K562 (cell line): Measurements from ENCODE around the gene ITGA2B. TPM values are rescaled to one million over a fixed set of nuclear protein-coding genes. Genes with fewer than 3 reads are reported as not detected.
A peak's percentile ranks its signal among the peaks of the same experiment; 100 is the strongest.

Experiments
- ARID3B ChIP-seq: fragments of 250-450 bp; sonication (Bioruptor Pico); IDR thresholded peaks from 2 replicates; pipeline ENCODE4 v1.4.0; 2020; ENCODE audit warnings: borderline replicate concordance
- ATF4 ChIP-seq: fragments of 450-650 bp; formaldehyde crosslinking; IDR thresholded peaks from 2 replicates; pipeline ENCODE4 v1.4.0; 2022; ENCODE audit warnings: mild to moderate bottlenecking, moderate library complexity
- CREB3 ChIP-seq: fragments of 450-650 bp; conservative IDR thresholded peaks from 2 replicates; pipeline ENCODE4 v1.6.1; 2016; ENCODE audit warnings: missing genetic modification characterization, low read depth, mild to moderate bottlenecking, missing compliant biosample characterization, moderate library complexity
- CSDE1 ChIP-seq, 2 experiments: fragments of 450-650 bp; IDR thresholded peaks; 2 replicates each; pipeline ENCODE4 v1.6.1; 2016; ENCODE audit warnings: mild to moderate bottlenecking in 1 of 2
- DIDO1 ChIP-seq: fragments of 450-650 bp; IDR thresholded peaks from 2 replicates; pipeline ENCODE4 v1.6.1; 2016; ENCODE audit warnings: low read depth, missing biosample characterization, missing genetic modification characterization
- EP300 ChIP-seq: IDR thresholded peaks from 2 replicates; pipeline ENCODE4 v1.6.1; 2012; ENCODE audit warnings: low read length, improper control_type of control experiment
- HOMEZ ChIP-seq: fragments of 250-450 bp; sonication (Bioruptor Pico); IDR thresholded peaks from 2 replicates; pipeline ENCODE4 v1.4.0; 2020; ENCODE audit warnings: mild to moderate bottlenecking, moderate library complexity
- ILF3 ChIP-seq: fragments of 450-650 bp; IDR thresholded peaks from 2 replicates; pipeline ENCODE4 v1.6.1; 2018; ENCODE audit warnings: antibody characterized with exemption, mild to moderate bottlenecking, moderate library complexity, borderline replicate concordance
- MED1 ChIP-seq: sonication (generic); formaldehyde crosslinking; IDR thresholded peaks from 2 replicates; pipeline ENCODE4 v1.8.1; 2023; ENCODE audit warnings: missing genetic modification reagents, borderline replicate concordance
- MTA2 ChIP-seq: fragments of 450-650 bp; IDR thresholded peaks from 2 replicates; pipeline ENCODE4 v1.6.1; 2016; ENCODE audit warnings: low read depth
- PATZ1 ChIP-seq: fragments of 250-450 bp; sonication (Bioruptor Pico); IDR thresholded peaks from 2 replicates; pipeline ENCODE4 v1.5.0; 2020; ENCODE audit warnings: mild to moderate bottlenecking, borderline replicate concordance
- SMAD2 ChIP-seq: fragments of 150-350 bp; IDR thresholded peaks from 2 replicates; pipeline ENCODE4 v1.6.1; 2014; ENCODE audit warnings: low read depth, mild to moderate bottlenecking, low read length
- TSC22D4 ChIP-seq: fragments of 450-650 bp; IDR thresholded peaks from 2 replicates; pipeline ENCODE4 v1.6.1; 2016; ENCODE audit warnings: missing genetic modification characterization, missing biosample characterization, control low read depth
- USF1 ChIP-seq: sonication (generic); formaldehyde crosslinking; IDR thresholded peaks from 2 replicates; pipeline ENCODE4 v1.9.0; 2022; ENCODE audit warnings: mild to moderate bottlenecking, missing genetic modification reagents
- VEZF1 ChIP-seq: fragments of 200-800 bp; sonication (Bioruptor generic); IDR thresholded peaks from 2 replicates; pipeline ENCODE4 v1.6.1; 2017; ENCODE audit warnings: missing genetic modification characterization, missing compliant biosample characterization
- ZNF324 ChIP-seq: fragments of 250-450 bp; sonication (Bioruptor Pico); IDR thresholded peaks from 2 replicates; pipeline ENCODE4 v1.4.0; 2020; ENCODE audit warnings: mild to moderate bottlenecking
- polyA plus RNA-seq, 8 experiments: library from polyadenylated mRNA; depleted of rRNA in 4 of 8; stranded (reverse) in 5 of 8; unstranded in 3 of 8; fragments of >200 nt; fragmentation: Nextera tagmentation in 2 of 8; fragmentation: Illumina TruSeq in 1 of 8; extraction: Ambion mirVana in 2 of 8; extraction: Trizol in 1 of 8; gene quantifications; 2 replicates each; pipeline versions ENCODE4 v1.2.1 to v1.2.3, GENCODE V29; 2011 to 2014; ENCODE audit warnings: inconsistent platforms in 1 of 8, missing spikeins in 1 of 8
- total RNA-seq, 7 experiments: library from RNA; depleted of rRNA in 6 of 7; stranded (reverse); fragments of >200 nt in 6 of 7; fragmentation: Illumina TruSeq in 2 of 7; extraction: Trizol in 2 of 7; gene quantifications; 2 replicates each; pipeline versions ENCODE4 v1.2.1 to v1.2.3, GENCODE V29; 2011 to 2021; ENCODE audit warnings: low replicate concordance in 1 of 7

ITGA2B gene
- total and polyA plus RNA-seq, 9 of the 15 experiments (the other 6 are each of a cell fraction or from before 2014, with no cell fraction given): 1.1 to 26.4 (median 5.6) TPM

- peak; percentile 42; the same call in 1 of the 2 replicates for TF ChIP-seq VEZF1 (CRISPR knock-in tag)
- TF ChIP-seq MED1: no peak
- TF ChIP-seq ATF4 (CRISPR knock-in tag): no peak
- TF ChIP-seq EP300: no peak
- TF ChIP-seq ARID3B: no peak
- TF ChIP-seq MTA2: no peak
- no peak for TF ChIP-seq TSC22D4 (tag)
- TF ChIP-seq USF1 (CRISPR knock-in tag): peak; percentile 33; the same call in 1 of the 2 replicates
- TF ChIP-seq PATZ1 (CRISPR knock-in tag): no peak
- TF ChIP-seq DIDO1 (tag): no peak
- no peak for TF ChIP-seq CSDE1 (IDR thresholded peaks at IDR 0.05)
- TF ChIP-seq ILF3: no peak
- TF ChIP-seq ZNF324: no peak
- TF ChIP-seq SMAD2: no peak
- TF ChIP-seq CREB3 (tag): no peak
- no peak for TF ChIP-seq HOMEZ (CRISPR knock-in tag)
Observed at GRCh38 chr17:44331249-44331760, 58.1 kb downstream of the ITGA2B start (continued).
